Measurements from ENCODE around the gene BRD8. TPM values are rescaled to one million over a fixed set of nuclear protein-coding genes. Genes with fewer than 3 reads are reported as not detected.
"Not testable (repeated sequence)": the region's sequence is repeated elsewhere in the genome, so short reads cannot be mapped to it uniquely, and the experiment has no call there.

The BRD8 gene
- 10 to 100 TPM; 26.4 to 30.0 TPM for total RNA-seq
- total RNA-seq = 28.6 to 106 reads per million in 2 donors

DNA sequence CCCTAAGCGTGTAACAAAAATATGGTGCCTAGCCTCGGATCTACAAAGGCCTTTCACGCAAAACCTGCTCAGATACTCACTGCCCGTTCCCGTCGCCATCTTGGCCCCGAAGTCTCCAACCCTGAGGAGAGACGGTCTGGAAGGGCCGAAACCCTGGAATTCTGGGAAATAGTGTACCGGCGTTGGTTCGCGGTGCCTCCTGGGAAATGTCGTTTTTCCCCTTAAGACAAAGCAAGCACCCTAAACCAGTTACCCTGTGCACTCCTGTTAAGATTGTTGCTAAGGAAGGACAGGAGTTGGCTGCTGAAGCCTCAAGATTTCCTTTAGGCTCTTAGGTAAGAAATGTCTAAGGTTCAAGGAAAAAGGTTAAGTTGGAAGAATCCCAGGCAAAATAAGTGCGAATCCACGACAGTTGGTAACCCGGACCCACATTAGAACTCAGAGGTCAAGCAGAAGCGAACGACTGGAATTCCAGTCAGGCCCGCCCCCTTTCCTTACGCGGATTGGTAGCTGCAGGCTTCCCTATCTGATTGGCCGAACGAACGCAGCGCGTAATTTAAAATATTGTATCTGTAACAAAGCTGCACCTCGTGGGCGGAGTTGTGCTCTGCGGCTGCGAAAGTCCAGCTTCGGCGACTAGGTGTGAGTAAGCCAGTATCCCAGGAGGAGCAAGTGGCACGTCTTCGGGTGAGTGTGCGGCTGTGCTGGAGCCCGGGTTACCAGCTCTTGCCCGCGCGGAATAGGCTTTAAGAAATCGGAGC is at the start of gene BRD8, which contains the start of gene KIF20A:
BRD8 (minus strand) TSS at position 115 of the 761 bp plus-strand sequence; CDS start at position 99, 16 bp downstream.
KIF20A (plus strand) TSS at position 597 of the 761 bp plus-strand sequence. CDS start 569 bp downstream, outside the sequence.
- DNase-seq = peak; percentile 70 to 79 (median 78)
- H3K27me3 Mint-ChIP-seq = no peaks in the 10 kb centered on the region
- H3K4me1 Mint-ChIP-seq = peaks cover 8% of the 10 kb centered on the region
- H3K27ac Mint-ChIP-seq = no peak within 1 kb of the TSS
- no peak within 1 kb of the TSS for H3K4me3 Mint-ChIP-seq
- H3K36me3 Mint-ChIP-seq (ENCODE audit: low read depth) = no peaks in the 10 kb centered on the region
- peak; percentile 90 for ATAC-seq
- H3K9me3 ChIP-seq (ENCODE audit: control insufficient read depth, low read length, poor library complexity, severe bottlenecking) = no peaks in the 10 kb centered on the region

DNA sequence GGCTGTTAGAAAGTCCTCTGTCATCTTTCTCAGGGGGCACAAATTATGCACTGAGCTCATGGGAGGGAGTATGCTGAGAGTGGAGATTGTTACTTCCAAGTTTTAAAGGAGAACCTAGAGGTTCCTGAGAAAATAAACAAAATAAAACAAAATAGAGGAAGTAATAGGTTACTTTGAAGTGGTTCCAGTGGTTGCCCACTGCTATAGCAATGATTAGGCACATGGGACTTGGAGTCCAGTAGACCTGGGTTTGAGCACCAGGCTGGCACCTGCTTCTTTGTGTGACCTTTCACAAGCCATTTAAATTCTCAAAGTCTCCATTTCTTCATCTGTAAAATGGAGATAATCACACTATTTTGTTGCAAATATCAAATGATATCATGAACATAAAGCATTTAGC is 48.5 kb upstream of the BRD8 start:
- ATAC-seq = no peak
- no peak for DNase-seq
- no peaks in the 10 kb centered on the region for H3K4me1 Mint-ChIP-seq
- H3K27me3 Mint-ChIP-seq = peaks cover 31% of the 10 kb centered on the region
- H3K36me3 Mint-ChIP-seq (ENCODE audit: low read depth) = no peaks in the 10 kb centered on the region
- H3K27ac Mint-ChIP-seq = no peak overlapping the region
- peaks cover 5% of the 10 kb centered on the region for H3K9me3 ChIP-seq (ENCODE audit: control insufficient read depth, low read length, poor library complexity, severe bottlenecking)
- no peak overlapping the region for H3K4me3 Mint-ChIP-seq

DNA sequence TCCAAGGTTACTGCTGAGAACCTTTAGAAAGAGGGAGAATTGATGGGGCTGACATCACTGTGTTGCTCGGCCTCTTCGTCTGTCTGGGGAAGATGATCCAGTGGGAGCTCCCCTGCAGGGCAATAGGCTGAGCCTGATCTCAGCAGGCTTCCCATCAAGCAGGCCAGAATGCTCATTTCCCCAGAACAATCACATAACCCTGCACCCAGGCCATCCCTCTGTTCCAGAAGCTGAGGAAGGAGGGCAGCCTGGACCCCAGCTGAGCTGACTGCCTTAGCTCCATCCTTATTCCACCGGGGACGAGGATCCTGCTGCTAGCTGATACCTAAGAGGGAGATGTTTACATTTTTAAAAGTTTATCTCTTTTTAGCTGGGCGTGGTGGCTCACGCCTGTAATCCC is 46.3 kb upstream of the BRD8 start:
- ATAC-seq = no peak
- H3K36me3 Mint-ChIP-seq (ENCODE audit: low read depth) = no peaks in the 10 kb centered on the region
- H3K4me1 Mint-ChIP-seq = no peaks in the 10 kb centered on the region
- no peak for DNase-seq
- peaks cover 5% of the 10 kb centered on the region for H3K9me3 ChIP-seq (ENCODE audit: control insufficient read depth, low read length, poor library complexity, severe bottlenecking)
- H3K27me3 Mint-ChIP-seq = peaks cover 16% of the 10 kb centered on the region
- no peak overlapping the region for H3K4me3 Mint-ChIP-seq
- no peak overlapping the region for H3K27ac Mint-ChIP-seq

DNA sequence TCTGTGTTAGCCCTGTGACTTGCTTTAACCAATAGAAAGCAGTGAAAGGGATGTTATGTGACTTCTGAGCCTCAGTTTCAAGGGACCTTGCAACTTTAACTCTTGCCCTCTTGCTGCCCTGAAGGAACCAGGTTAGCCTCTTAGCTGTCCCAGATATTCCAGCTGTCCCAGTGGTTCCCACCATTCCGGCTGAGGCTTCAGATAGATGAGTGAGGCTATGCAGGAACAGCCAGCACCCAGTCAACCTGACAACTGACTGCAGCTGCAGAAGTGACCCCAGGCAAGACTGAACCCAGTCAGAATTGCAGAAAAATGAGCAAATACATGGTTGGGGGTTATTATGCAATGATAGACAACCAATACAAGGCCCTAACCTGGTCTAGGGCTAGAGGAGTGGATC is 45.1 kb upstream of the BRD8 start:
- H3K9me3 ChIP-seq (ENCODE audit: control insufficient read depth, low read length, poor library complexity, severe bottlenecking) = peaks cover 5% of the 10 kb centered on the region
- Mint-ChIP-seq H3K4me1 (no peaks in the 10 kb centered on the region), H3K27ac (no peak overlapping the region), H3K4me3 (no peak overlapping the region), H3K27me3 (peaks cover 25% of the 10 kb centered on the region), H3K36me3 (ENCODE audit: low read depth) (no peaks in the 10 kb centered on the region)
- ATAC-seq (no peak), DNase-seq (no peak)

DNA sequence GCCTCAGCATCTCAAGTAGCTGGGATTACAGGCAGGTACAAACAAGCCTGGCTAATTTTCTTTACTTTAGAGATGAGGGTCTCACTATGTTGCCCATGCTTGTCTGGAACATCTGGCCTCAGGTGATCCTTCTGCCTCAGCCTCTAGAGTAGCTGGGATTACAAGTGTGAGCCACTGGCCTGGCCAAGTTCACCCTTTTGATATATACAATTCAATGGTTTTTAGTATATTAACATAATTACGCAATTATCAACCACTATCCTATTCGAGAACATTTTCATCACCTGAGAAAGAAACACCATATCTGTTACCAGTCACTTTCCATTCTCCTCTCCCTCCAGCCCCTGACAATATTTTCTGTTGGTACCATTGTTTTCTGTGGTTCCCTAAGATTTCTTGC is 38.4 kb upstream of the BRD8 start:
- H3K27ac Mint-ChIP-seq = no peak overlapping the region
- no peak for ATAC-seq
- H3K4me1 Mint-ChIP-seq = peaks cover 11% of the 10 kb centered on the region

GRCh38 chr5:138213161-138214029 is 35.0 kb upstream of the BRD8 start, which contains the start of gene CDC23:
Gene CDC23 (minus strand): TSS chr5:138213323. CDS start chr5:138213312, 11 bp downstream.
- Mint-ChIP-seq H3K27me3 (no peaks in the 10 kb centered on the region), H3K27ac (peak within 1 kb of the TSS; percentile 98)
- DNase-seq = peak; percentile 73 to 84 (median 81)

More for the DNA sequence above, 38.4 kb upstream of the BRD8 start:
- no peak overlapping the region for H3K4me3 Mint-ChIP-seq
- DNase-seq = no peak
- H3K36me3 Mint-ChIP-seq (ENCODE audit: low read depth) = peaks cover 5% of the 10 kb centered on the region
- no peaks in the 10 kb centered on the region for H3K9me3 ChIP-seq (ENCODE audit: control insufficient read depth, low read length, poor library complexity, severe bottlenecking)
- H3K27me3 Mint-ChIP-seq = peaks cover 9% of the 10 kb centered on the region

DNA sequence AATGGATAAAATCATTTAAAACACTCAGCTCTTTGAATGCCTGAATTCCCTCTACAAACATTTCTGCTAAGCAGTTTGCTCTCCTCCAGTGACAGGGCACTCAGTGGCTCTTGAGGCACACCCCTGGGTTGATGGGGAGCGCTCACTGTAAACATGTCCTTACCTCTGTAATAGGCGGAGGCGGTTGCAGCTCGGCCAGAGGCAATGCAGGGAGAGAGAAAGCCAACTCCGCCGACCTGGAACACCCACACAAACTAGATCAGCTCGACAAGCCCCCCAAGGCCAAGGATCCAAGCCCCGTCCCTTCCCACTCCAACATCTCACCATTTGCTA is 34.4 kb upstream of the BRD8 start:
- peak overlapping the region; percentile 98 for H3K27ac Mint-ChIP-seq
- DNase-seq (peak in 1 of 3 donors; percentile 9), ATAC-seq (peak; percentile 38)
- H3K27me3 Mint-ChIP-seq = no peaks in the 10 kb centered on the region
- H3K36me3 Mint-ChIP-seq (ENCODE audit: low read depth) = peaks cover 9% of the 10 kb centered on the region
- no peaks in the 10 kb centered on the region for H3K9me3 ChIP-seq (ENCODE audit: control insufficient read depth, low read length, poor library complexity, severe bottlenecking)
- peaks cover 17% of the 10 kb centered on the region for H3K4me1 Mint-ChIP-seq
- H3K4me3 Mint-ChIP-seq = peak overlapping the region; percentile 100

More at GRCh38 chr5:138213161-138214029, 35.0 kb upstream of the BRD8 start, which contains the start of gene CDC23:
- Mint-ChIP-seq H3K36me3 (ENCODE audit: low read depth) (peaks cover 5% of the 10 kb centered on the region), H3K4me3 (peak within 1 kb of the TSS; percentile 100), H3K4me1 (peaks cover 15% of the 10 kb centered on the region)
- no peaks in the 10 kb centered on the region for H3K9me3 ChIP-seq (ENCODE audit: control insufficient read depth, low read length, poor library complexity, severe bottlenecking)
- peak; percentile 97 for ATAC-seq

GRCh38 chr5:138210985-138211384 is 32.6 kb upstream of the BRD8 start:
- no peak overlapping the region for H3K27ac Mint-ChIP-seq
- no peaks in the 10 kb centered on the region for H3K27me3 Mint-ChIP-seq
- no peak for ATAC-seq
- H3K4me1 Mint-ChIP-seq = peaks cover 17% of the 10 kb centered on the region
- H3K9me3 ChIP-seq (ENCODE audit: control insufficient read depth, low read length, poor library complexity, severe bottlenecking) = no peaks in the 10 kb centered on the region
- no peak overlapping the region for H3K4me3 Mint-ChIP-seq
- H3K36me3 Mint-ChIP-seq (ENCODE audit: low read depth) = peaks cover 9% of the 10 kb centered on the region
- no peak for DNase-seq

GRCh38 chr5:138193859-138194258 is 15.4 kb upstream of the BRD8 start:
- not testable (repeated sequence) for H3K9me3 ChIP-seq (ENCODE audit: control insufficient read depth, low read length, poor library complexity, severe bottlenecking); ATAC-seq; H3K27ac Mint-ChIP-seq; H3K4me1 Mint-ChIP-seq; H3K27me3 Mint-ChIP-seq; H3K4me3 Mint-ChIP-seq; H3K36me3 Mint-ChIP-seq (ENCODE audit: low read depth); DNase-seq

- no peaks in the 10 kb centered on the region for H3K4me1 Mint-ChIP-seq
- peaks cover 7% of the 10 kb centered on the region for H3K36me3 Mint-ChIP-seq (ENCODE audit: low read depth)
- DNase-seq (no peak), ATAC-seq (no peak)
- H3K4me3 Mint-ChIP-seq = no peak overlapping the region
- H3K27me3 Mint-ChIP-seq = no peaks in the 10 kb centered on the region
- H3K27ac Mint-ChIP-seq = peak overlapping the region; percentile 45
- no peaks in the 10 kb centered on the region for H3K9me3 ChIP-seq (ENCODE audit: control insufficient read depth, low read length, poor library complexity, severe bottlenecking)
Measured at GRCh38 chr5:138192826-138193225, 14.4 kb upstream of the BRD8 start.

- H3K4me3 Mint-ChIP-seq = no peak overlapping the region
- H3K36me3 Mint-ChIP-seq (ENCODE audit: low read depth) = peaks cover 7% of the 10 kb centered on the region
- no peaks in the 10 kb centered on the region for H3K4me1 Mint-ChIP-seq
- ATAC-seq (no peak), DNase-seq (no peak)
- H3K27me3 Mint-ChIP-seq = no peaks in the 10 kb centered on the region
- H3K27ac Mint-ChIP-seq = peak overlapping the region; percentile 61
- no peaks in the 10 kb centered on the region for H3K9me3 ChIP-seq (ENCODE audit: control insufficient read depth, low read length, poor library complexity, severe bottlenecking)
Measured at GRCh38 chr5:138188626-138189025, 10.2 kb upstream of the BRD8 start.

- peaks cover 3% of the 10 kb centered on the region for H3K36me3 Mint-ChIP-seq (ENCODE audit: low read depth)
- no peak overlapping the region for H3K4me3 Mint-ChIP-seq
- no peaks in the 10 kb centered on the region for H3K27me3 Mint-ChIP-seq
- H3K27ac Mint-ChIP-seq = peak overlapping the region; percentile 45
- no peaks in the 10 kb centered on the region for H3K9me3 ChIP-seq (ENCODE audit: control insufficient read depth, low read length, poor library complexity, severe bottlenecking)
- DNase-seq (no peak), ATAC-seq (no peak)
- no peaks in the 10 kb centered on the region for H3K4me1 Mint-ChIP-seq
Measured at GRCh38 chr5:138186002-138186447, 7.6 kb upstream of the BRD8 start.

DNA sequence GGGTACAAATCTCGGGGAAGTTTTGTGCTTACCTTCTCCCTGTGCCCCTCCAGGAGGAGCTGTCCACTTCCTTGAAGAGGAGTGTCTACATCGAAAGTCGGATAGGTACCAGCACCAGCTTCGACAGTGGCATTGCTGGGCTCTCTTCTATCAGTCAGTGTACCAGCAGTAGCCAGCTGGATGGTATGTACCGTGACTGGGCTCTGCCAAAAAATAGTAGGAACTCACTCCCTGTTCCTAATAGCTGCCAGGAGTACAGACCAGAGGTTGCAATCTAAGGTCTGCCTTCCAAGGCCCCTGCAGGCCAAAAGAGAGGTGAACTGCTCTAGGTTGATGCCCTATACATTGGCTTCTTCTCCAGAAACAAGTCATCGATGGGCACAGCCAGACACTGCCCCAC is 4.4 kb upstream of the BRD8 start:
- Mint-ChIP-seq H3K27me3 (no peaks in the 10 kb centered on the region), H3K27ac (no peak overlapping the region), H3K4me3 (no peak overlapping the region), H3K36me3 (ENCODE audit: low read depth) (no peaks in the 10 kb centered on the region), H3K4me1 (peaks cover 2% of the 10 kb centered on the region)
- ATAC-seq (no peak), DNase-seq (no peak)
- no peaks in the 10 kb centered on the region for H3K9me3 ChIP-seq (ENCODE audit: control insufficient read depth, low read length, poor library complexity, severe bottlenecking)

All from T-helper 17 cell (primary cell).